Prostate gland (tissue), 2 donors: Measurements from ENCODE around the gene PROKR1. TPM values are rescaled to one million over a fixed set of nuclear protein-coding genes. Genes with fewer than 3 reads are reported as not detected.

Experiments used
- DNase-seq: peaks from one replicate; pipeline ENCODE4 v3.0.0-alpha.2; 2019; ENCODE audit warnings: low spot score
- H3K27ac ChIP-seq, 2 donors: fragments of 200-600 bp; sonication (generic); 2 replicates each; pipeline ENCODE4 v1.5.1; 2017 to 2019
- H3K27me3 ChIP-seq: fragments of 200-600 bp; sonication (generic); replicated peaks from 2 replicates; pipeline ENCODE4 v1.5.1; 2019; ENCODE audit not compliant: insufficient read depth
- H3K36me3 ChIP-seq, 2 donors: fragments of 200-600 bp; sonication (generic); 1 replicate in 1 of 2; 2 replicates in 1 of 2; pipeline versions ENCODE4 v1.5.1 to v1.8.1; 2017 to 2019
- H3K4me1 ChIP-seq: fragments of 200-600 bp; sonication (generic); replicated peaks from 2 replicates; pipeline ENCODE4 v1.5.1; 2019
- H3K4me3 ChIP-seq, 2 donors: fragments of 200-600 bp; sonication (generic); 2 replicates each; pipeline ENCODE4 v1.5.1; 2017 to 2019
- H3K9me3 ChIP-seq: fragments of 200-600 bp; sonication (generic); 2 replicates; pipeline ENCODE4 v1.5.1; 2017
- CTCF ChIP-seq, 4 experiments: fragments of 200-600 bp in 2 of 4; fragments of 450-650 bp in 2 of 4; sonication (generic) in 2 of 4; IDR thresholded peaks; 1 replicate in 3 of 4; 2 replicates in 1 of 4; pipeline ENCODE4 v1.5.1; 2016 to 2019; ENCODE audit warnings: antibody characterized with exemption in 4 of 4, mild to moderate bottlenecking in 2 of 4, moderate library complexity in 2 of 4
- POLR2A ChIP-seq: fragments of 450-650 bp; IDR thresholded peaks from one replicate; pipeline ENCODE4 v1.6.1; 2016; ENCODE audit warnings: antibody characterized with exemption, mild to moderate bottlenecking
- POLR2AphosphoS5 ChIP-seq: sonication (generic); formaldehyde crosslinking; IDR thresholded peaks from one replicate; pipeline ENCODE4 v1.6.1; 2017; ENCODE audit warnings: antibody characterized with exemption
- WGBS: methylation state at CpG from one replicate; pipeline ENCODE4 v1.1.5; 2018; 5-methylcytosine and 5-hydroxymethylcytosine counted together
- intact Hi-C: fragments of 100-400 bp; cut with DNase I; formaldehyde crosslinking; loops from one replicate; pipeline ENCODE4 v1.14.2; 2022
- total RNA-seq, 2 donors: library from RNA; depleted of rRNA; stranded (reverse); fragments of >200 nt; gene quantifications; one replicate each; pipeline ENCODE4 v1.1.0, GENCODE V29; 2016

PROKR1 gene
- total RNA-seq, 2 donors from 2014 or later, result 0.40 TPM; not detected in 1

GRCh38 chr2:68612765-68613519, 30.4 kb upstream of the PROKR1 start:
- no peak for TF ChIP-seq POLR2A
- no peak for TF ChIP-seq CTCF (IDR thresholded peaks at IDR 0.05)
- no peak for TF ChIP-seq POLR2AphosphoS5
- WGBS, result 82% methylated on average over 5 of the region's 5 CpGs
- H3K9me3 ChIP-seq, result no peaks in the 10 kb centered on the region

GRCh38 chr2:68620772-68621171, 22.6 kb upstream of the PROKR1 start:
- Histone ChIP-seq H3K27me3 (no peaks in the 10 kb centered on the region), H3K27ac (no peak overlapping the region), H3K36me3 (no peaks in the 10 kb centered on the region), H3K4me1 (no peaks in the 10 kb centered on the region), H3K9me3 (no peaks in the 10 kb centered on the region), H3K4me3 (no peak overlapping the region)
- intact Hi-C loops, result no loop called here
- TF ChIP-seq CTCF (IDR thresholded peaks at IDR 0.05) (no peak), POLR2AphosphoS5 (no peak), POLR2A (no peak)
- no peak for DNase-seq

More at GRCh38 chr2:68612765-68613519, 30.4 kb upstream of the PROKR1 start:
- no peak overlapping the region for H3K4me3 ChIP-seq
- DNase-seq, result no peak
- H3K4me1 ChIP-seq, result no peaks in the 10 kb centered on the region
- intact Hi-C loops, result no loop called here
- no peaks in the 10 kb centered on the region for H3K27me3 ChIP-seq
- H3K27ac ChIP-seq, result no peak overlapping the region
- H3K36me3 ChIP-seq, result no peaks in the 10 kb centered on the region

GRCh38 chr2:68623820-68624219, 19.6 kb upstream of the PROKR1 start:
- WGBS, result 95% methylated on average over 6 of the region's 6 CpGs
- no peak for DNase-seq
- Histone ChIP-seq H3K4me1 (no peaks in the 10 kb centered on the region), H3K36me3 (no peaks in the 10 kb centered on the region), H3K27me3 (no peaks in the 10 kb centered on the region), H3K9me3 (no peaks in the 10 kb centered on the region), H3K27ac (no peak overlapping the region), H3K4me3 (no peak overlapping the region)
- TF ChIP-seq CTCF (IDR thresholded peaks at IDR 0.05), result no peak
- TF ChIP-seq POLR2AphosphoS5, result no peak
- no peak for TF ChIP-seq POLR2A
- intact Hi-C loops, result no loop called here

- H3K4me1 ChIP-seq, result no peaks in the 10 kb centered on the region
- intact Hi-C loops, result no loop called here
- no peak overlapping the region for H3K4me3 ChIP-seq
- no peaks in the 10 kb centered on the region for H3K36me3 ChIP-seq
- H3K27me3 ChIP-seq, result no peaks in the 10 kb centered on the region
- H3K9me3 ChIP-seq, result no peaks in the 10 kb centered on the region
- 84% methylated on average over 3 of the region's 3 CpGs for WGBS
- no peak for DNase-seq
- no peak for TF ChIP-seq POLR2AphosphoS5
- TF ChIP-seq CTCF (IDR thresholded peaks at IDR 0.05), result no peak
- no peak for TF ChIP-seq POLR2A
- no peak overlapping the region for H3K27ac ChIP-seq
Observed at GRCh38 chr2:68627615-68628014, 15.8 kb upstream of the PROKR1 start.

- no peak for DNase-seq
- Histone ChIP-seq H3K27me3 (no peaks in the 10 kb centered on the region), H3K4me1 (no peaks in the 10 kb centered on the region), H3K36me3 (no peaks in the 10 kb centered on the region), H3K4me3 (no peak overlapping the region), H3K27ac (no peak overlapping the region), H3K9me3 (no peaks in the 10 kb centered on the region)
- WGBS, result 40% methylated on average over 3 of the region's 3 CpGs
- TF ChIP-seq CTCF (IDR thresholded peaks at IDR 0.05), result no peak
- TF ChIP-seq POLR2A, result no peak
- TF ChIP-seq POLR2AphosphoS5, result no peak
- intact Hi-C loops, result no loop called here
Observed at GRCh38 chr2:68632021-68632420, 11.4 kb upstream of the PROKR1 start.
